ENCODE measurements around the gene MMP24OS.

Gene MMP24OS

DNA sequence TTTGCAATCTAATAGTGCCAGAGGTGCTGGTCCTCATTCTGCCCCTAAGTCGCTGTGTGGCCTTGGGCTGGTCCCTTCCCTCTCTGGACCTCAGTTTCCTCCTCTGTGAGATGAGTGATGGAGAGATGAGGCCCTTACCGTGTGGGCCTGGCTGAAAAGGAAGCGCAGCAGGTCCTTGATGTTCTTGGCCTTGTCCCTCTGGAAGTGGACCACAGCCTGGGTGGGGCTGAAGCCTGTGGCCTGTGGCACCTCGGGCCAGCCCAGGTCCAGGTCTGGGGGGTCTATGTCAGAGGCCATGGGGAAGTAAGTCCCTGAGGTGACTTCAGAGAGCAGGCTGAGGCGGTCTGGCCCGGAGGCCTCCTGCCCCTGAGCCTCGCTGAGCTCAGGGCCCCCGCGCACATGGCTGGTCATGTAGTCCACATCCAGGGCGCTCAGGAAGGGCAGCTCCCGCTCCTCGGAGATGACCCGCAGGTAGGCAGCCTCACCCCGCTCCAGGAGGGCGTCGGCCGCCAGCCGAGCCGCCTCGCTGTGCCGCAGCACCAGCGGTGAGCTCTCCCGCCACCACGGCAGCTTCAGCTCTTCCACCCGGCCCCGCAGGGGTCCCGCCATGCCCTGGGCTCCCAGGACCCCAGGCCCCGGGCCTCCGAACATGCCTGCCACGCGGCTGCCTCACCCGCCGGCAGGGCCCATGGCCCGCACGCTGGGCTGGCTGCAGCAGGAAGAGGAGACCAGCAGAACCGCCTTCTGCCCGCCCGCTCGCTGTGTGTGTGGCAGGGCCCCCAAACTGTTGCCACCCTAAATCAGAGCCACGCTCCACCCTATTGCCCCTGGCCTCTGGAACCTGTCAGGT is 14.0 kb upstream of the MMP24OS start, which contains the start of gene FAM83C:
Gene FAM83C, minus strand, starts transcription at position 772 of the 850 bp plus-strand sequence. Its CDS starts 121 bp downstream, at position 651.
- DNase-seq (ENCODE audit: low read depth): no peak

DNA sequence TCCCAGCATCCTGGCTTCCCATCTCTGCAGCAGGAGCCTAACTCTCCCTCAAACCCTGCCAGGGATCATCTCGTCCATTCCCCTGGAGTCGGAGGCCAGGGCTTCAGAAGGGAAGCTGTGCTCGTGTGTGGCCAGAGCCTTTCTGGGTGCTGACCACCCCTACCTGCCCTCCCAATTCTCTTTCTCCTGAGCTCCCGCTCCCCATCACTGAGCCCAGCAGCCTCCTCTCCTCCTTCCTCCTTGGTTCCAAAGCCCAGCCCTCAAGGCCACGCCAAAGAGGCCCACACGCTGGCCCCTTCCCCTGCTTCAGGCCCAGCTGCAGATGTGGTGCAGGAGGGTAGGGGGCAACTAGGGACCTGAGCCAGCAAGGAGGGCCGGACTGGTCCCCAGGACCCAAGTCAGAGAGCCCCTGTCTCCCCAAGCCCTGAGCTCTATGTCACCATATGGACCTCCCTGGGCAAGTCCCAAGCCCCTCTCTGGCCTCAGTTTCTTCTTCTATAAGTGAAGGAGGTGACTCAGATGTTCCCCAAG is 13.0 kb upstream of the MMP24OS start:
- no peak for DNase-seq (ENCODE audit: low read depth)

DNA sequence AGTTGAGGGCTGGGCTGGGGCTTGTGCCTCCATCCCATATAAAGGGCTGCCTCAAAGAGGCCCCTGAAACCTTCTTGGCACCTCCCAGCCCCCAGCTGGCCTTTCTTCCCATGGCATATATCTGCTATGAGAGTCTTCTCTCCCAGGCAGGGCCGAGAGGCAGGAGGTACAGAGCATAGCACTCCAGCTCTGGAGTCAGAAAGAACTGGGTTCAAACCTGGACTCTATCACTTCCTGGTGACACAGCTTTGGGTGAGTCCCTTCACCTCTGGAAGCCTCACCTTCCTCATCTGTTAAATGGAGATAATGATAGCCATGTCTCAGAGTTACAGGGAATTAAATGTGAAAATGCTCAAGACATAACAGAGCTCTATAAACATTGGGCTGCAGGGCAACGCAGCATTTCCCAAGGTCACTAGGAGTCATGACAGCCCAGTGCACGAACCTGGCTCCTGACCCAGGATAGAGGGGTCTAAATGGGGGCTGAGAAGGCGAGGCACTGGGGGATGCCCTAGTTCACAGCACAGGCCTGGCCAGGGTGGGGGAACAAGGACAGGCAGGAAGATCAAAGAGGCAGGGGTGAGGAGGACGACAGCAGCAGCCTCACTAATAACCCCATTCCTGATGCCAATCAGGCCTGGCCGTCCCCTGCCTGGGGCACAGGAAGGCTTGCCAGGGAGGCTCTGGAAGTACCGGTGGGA is 12.4 kb upstream of the MMP24OS start:
- DNase-seq (ENCODE audit: low read depth): no peak

DNA sequence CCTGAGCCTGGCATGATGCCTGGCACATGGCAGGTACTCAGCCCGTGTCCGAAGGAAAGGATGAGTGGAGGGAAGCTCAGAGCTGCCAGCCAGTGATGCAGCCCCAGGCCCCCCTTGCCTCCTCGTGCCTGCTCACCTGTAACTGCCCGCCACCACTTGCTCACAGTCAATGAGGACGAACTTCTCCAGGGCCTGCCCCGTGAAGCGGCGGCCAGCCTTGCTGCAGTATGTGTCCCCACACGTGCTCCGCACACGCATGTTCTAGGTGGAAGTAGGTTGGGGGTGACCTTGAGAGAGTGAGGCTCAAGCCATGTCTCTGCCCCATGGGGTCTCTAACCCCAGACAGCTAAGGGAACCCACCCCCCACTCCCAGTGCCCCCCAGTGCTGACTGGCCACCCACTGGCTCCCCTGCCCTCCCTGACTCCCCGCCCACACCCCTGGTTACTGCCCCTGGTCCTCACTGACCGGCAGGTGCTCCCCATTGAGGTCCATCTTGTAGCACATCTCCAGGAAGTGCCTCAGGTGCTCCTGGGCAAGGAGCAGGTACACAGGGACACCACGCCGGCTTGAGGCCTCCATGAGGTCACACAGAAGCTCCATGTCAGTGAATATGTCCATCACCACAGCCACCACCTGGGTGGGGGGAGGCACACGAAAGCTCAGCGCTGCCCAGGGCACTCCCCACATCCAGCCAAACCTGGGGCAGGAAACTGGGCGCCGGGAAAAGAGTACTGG is 10.6 kb upstream of the MMP24OS start:
- DNase-seq (ENCODE audit: low read depth): no peak

DNA sequence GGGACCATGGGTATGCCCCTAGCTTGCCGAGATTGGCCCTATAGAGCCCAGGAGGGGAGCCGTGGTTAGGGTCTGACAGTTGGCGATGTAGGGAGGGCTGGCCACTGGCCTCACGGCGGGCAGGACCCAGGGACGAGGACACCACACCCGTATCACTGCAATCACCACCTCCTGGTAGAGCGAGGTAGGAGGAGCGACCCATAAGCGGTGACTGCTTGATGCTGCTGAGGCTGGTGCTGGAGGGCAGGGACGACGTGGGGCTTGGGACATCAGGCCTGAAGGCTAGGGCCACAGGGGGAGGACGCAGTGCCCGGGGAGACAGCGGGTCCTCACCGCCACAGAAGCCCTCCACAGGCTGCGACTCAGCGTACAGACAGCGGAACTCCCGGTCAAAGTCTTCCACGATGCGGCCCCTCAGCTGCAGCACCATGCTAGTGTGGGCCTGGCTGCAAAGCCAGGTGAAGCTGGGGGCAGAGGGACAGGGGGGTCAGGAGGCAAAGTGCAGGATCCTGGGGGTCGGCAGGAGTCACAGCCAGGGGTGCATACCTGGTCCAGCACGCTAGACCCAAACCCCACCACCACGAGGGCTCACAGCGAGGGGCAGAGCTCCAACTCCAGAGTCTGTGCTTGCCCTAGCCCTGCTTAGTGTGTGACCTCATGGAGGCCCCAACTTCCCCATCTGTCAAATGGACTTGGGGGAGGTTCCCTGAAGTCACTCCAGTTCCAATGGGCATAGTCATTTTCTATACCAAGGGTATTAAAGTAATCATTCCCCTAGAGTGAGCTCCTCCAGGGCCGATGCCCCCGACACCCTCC is 9.8 kb upstream of the MMP24OS start:
- DNase-seq (ENCODE audit: low read depth): no peak

DNA sequence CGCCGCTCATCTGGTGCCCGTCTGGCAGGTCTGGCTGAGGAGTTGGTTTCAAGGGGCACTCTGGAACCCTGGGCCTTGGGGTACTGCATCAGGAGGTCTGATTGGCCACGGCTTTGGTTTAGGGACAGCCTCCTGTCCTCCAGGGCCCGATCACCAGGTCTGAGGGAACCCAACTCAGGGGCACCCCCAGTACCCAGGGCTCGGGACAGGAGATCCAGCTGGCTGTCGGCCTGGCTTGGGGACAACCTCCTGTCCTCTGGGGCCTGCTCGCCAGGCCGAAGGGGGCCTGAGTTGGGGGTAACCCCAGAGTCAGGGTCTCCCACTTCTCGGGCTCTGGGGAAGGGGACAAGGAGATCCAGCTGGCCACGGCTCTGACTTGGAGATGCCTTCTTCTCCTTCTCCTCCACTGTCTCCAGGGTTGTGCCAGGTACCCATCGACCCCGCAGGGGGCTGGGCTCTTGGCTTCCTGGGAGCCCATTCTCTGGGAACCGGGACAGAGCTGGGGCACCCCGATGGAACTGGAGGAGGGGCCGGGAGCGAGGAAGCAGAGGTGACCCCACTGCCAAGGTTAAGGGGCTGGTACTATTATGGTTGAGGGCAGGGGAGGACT is 9.1 kb upstream of the MMP24OS start:
- DNase-seq (ENCODE audit: low read depth): no peak

DNA sequence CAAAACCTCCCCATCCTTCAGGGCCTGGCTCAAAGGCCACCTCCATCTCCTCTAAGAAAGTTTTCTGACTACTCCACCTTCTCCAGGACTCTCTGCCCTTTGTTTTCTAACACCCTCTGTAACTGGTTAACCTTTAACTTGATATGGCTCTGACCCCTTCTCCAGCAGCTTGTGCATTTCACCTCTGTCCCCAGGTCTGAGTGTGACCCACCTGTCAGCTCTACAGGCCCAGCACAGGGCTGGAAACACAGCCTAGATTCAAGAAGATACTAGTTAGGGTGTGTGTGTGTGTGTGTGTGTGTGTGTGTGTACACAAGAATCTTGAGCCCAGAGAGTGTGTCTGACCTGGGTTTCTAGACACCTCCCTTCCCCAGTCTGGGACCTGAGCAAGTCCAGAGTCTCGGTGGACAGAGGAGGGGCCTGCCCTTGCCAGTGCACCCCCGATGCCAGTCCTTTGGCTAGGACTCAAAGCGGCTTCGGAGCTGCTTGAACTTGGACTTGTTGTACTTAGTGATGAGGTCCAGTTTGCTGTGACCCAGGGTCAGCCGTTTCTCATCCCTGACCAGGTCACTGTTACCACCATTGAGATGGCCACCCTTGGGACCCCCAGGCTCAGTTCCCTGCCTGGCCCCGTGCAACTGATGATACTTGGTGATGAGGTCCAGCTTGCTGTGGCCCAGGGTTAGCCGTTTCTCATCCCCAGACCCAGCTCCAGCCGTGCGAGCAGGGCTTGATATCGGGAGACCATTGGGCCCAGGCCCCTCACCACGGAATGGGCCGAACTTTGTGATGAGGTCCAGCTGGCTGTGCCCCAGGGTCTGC is 8.4 kb upstream of the MMP24OS start:
- no peak for DNase-seq (ENCODE audit: low read depth)

DNA sequence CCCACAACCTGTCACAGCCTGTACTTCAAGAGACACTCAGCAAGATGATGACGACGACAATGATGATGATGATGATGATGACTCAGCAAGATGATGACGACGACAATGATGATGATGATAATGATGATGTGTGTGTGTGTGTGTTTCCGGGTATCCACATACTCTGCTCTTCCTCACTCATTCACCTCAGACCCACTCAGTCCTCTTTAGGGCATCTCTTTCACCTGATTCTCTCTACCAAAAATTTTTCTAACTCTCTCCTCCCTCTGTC is 7.8 kb upstream of the MMP24OS start:
- DNase-seq (ENCODE audit: low read depth): no peak

DNA sequence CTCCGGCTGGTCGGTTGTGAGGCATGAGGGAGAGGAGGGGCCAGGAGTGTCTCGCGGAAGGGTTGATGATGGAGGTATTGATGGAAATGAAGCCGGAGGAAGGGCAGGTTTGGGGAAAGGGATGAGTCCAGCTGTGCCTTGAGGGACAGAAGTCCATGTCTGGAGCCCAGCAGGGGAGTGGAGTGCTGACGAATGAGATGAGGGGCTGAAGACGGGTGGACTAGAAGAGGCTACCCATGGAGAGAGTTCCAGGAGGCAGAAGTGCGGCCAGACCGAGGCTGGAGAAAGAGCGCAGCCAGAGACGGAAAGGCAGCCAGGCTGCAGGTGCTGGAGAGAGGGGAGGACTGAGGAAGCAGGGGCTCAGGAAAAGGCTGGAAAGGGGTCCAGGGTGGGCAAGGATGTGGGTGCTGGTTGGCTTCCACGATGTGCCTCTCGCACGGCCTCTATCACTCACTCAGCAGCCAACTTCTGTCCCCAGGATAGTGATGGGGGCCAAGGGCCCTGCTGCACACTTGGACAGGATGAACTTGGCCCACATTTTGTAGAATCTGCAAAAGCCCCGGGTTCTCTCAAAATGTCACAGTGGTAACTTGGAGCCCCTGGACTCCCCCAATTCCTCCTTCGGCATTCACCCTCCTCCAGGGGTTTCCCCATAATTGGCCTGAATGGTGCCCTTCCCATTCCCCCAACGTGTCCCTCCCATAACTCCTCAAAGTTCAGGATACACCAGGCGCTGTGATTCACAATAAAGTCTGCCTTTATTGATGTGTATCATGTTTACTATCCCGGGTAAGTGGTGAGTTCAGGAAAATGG is 7.3 kb upstream of the MMP24OS start:
- DNase-seq (ENCODE audit: low read depth): no peak

DNA sequence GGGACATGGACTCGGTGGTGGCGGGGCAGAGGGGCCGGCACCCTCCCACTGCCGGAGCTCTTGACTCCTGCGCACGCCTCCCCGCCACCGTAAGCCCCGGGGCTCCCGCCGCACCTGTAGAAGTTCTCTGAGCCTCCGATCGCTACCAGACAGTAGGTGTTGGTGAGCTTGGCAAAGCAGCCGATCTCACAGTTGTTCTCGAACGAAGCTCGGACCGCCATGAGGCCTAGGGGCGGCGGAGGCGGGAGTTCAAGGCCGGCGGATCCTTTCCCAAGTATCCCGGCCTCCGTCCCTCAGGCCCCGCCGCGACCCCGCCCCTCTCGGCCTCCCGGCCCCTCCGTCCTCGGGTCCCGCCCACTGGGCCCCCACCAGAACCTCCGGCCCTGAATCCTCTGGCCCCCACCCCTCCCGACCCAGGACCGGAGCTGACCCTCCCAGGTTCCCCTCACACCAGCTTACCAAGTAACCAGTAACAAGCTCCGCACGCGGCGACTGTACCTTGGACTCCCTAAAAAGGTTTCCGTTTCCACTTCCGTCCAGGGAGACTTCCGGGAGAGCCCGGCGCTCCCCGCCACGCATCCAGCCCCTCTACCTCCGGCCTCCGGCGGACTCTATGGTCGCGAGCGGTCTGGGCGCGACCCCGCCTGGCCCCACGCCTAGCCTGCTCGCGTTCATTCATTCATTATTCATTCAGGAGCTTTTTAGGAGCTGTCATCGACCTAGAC is 6.5 kb upstream of the MMP24OS start, which contains the start of gene EIF6:
Gene EIF6, minus strand, starts transcription at position 506 of the 725 bp plus-strand sequence. Its CDS starts 285 bp downstream, at position 221.
- peak; percentile 76 for DNase-seq (ENCODE audit: low read depth)

DNA sequence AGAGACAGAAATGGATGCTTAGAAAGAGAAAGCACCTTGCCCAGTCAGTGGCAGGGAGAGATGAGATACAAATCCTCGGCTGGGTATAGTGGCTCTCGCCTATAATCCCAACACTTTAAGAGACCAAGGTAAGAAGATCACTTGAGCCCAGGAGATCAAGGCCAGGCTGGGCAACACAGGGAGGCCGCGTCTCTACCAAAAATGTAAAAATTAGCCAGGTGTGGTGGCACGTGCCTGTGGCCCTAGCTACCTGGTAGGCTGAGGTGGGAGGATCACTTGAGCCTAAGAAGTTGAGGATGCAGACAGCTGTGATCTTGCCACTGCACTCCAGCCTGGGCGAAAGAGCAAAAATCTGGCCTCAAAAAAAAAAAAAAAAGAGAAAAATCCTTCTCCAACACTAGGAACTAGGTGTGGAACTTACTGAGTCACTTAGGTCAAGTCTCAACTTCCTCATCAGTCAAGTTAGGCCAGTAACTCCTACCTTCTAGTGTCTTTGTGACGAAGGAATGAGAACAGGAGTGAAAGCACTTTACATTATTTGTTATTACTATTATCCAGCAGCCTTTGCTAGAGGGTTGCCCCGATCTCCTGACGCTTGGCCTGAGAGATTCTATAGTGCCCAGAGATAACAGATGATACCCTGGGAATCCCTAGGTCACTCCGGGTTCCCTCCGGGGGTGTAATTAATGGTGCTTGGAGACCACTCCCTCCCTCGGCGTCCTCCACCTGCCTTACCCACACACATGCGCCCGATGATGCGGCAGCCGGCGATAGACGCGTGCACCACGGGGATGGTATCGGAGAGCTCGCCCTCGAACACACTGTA is 5.7 kb upstream of the MMP24OS start:
- DNase-seq (ENCODE audit: low read depth): no peak

DNA sequence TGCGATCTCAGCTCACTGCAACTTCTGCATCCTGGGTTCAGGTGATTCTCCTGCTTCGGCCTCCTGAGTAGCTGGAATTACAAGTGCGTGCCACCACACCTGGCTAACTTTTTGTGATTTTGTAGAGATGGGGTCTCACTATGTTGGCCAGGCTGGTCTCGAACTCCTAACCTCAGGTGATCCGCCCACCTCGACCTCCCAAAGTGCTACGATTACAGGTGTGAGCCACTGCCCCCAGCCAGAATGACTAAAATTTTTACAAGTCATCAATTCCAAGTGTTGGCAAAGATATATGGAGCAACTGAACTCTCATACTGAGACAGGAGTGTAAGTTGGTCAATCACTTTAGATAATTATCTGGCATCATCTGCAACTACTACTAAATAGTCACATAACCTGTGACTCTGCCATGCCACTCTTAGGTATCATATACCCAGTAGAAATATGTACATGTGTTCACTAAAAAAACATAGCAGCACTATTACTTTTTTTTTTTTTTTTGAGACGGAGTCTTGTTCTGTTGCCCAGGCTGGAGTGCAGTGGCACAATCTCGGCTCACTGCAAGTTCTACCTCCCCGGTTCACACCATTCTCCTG is 3.7 kb upstream of the MMP24OS start:
- no peak for DNase-seq (ENCODE audit: low read depth)

DNA sequence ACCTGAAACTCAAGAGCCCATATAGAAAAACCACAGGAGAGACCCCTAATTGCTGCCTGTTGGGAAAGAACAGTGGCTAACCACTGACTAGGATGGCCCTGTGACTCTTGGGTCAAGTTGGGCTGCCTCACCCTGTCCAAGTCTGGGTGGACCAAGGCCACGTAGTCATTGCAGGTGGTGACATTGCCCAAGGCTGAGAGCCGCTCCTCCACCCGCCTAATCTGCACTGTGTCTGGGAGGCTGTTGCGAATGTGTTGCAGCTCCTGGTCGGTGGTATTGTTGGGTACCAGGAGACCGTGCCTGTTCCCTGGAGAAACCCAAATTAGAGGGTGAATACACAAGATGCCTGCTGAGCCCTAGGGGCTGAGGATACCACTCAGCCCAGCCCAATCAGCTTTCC is 2.6 kb upstream of the MMP24OS start:
- no peak for DNase-seq (ENCODE audit: low read depth)

DNA sequence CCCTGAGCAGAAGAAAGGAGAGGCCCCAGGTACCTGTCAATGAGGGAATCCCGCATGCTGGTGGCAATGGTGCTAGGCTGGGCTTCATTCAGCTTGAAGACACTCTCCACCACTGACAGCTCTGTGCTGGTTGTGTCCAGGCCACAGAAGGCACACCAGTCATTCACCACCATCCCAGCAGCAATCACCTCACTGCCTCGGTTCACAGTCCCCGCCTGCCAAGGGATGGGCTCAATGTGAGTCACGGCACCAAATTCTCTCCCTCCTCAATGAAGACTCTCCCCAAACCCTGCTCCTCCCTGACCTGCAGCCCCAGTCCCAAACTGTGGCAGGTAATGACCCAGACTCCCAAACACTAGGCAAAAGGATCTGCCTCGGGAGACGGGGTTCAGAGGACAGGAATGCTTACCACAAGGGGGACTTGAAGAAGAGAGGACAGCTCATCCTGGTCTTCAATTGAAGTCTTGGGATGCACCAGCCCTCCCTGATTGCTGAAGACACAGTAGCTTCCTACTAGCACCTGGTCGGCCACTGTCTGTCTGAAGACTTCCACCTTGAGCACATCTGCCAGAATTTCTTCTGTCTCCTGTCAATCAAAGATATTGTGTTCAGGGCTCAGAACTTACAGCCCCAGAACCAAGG is 1.7 kb upstream of the MMP24OS start:
- DNase-seq (ENCODE audit: low read depth): no peak

DNA sequence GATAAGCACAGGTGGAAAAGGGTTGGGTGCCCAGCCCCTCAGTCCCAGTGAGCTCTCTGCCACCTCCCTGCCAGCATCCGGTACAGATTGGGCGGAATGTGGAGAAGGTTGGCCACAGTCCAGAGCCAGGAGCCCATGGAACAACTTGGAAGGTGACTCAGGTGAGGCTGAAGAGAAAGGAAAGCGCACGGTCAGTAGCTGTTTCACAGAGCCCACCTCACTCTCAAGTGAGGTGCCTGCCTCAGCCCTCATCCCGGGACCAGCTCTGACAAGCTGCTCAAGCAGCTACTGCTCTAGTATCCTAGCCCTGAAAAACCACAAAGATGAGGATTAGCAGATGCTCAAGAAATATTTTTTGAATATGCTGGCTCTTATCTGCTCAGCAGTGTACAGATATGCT is 1.1 kb upstream of the MMP24OS start:
- DNase-seq (ENCODE audit: low read depth): no peak

DNA sequence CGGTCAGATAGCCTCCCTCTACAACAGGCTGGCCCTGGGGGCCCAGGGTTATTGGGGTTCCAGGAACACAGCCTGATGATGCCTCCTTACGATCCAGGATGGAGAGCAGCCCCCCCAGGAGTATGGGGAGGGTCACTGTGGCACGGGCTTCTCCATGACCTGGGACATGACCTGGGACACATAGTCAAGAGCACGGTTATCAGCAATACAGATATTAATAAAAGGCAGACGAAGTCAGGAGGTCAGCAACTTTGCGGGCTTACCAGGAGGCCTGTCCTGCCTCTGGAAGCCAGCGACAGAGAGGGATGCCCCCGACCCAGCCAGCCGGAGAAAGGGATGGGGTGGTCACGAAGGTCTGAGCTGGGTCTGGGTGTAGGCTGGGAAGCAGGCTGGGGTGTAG is 795 bp downstream of the MMP24OS start:
- DNase-seq (ENCODE audit: low read depth): no peak

DNA sequence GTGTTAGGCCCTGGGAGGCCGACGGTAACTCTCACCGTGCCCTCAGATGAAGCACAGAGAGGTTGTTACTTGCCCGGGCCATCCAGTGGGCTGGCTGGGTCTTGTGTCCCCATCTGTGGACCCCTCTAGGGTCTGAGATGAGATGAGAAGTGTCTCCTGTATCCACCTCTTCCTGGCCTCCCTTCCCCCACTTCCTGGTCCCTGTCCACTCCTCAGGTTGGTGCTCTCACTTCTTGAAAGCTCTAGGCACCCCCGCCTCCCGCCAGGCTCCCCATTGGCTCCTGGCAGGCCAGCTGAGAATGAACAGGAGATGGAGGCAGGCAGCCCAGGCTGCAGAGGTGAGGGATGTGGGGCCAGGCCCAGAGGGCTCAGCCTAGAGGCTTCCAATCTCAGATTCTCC is 1.5 kb downstream of the MMP24OS start:
- DNase-seq (ENCODE audit: low read depth): no peak
